PFSK-1 (cell line): ENCODE measurements around the gene RANBP17.

Experiments used
- POLR2AphosphoS5 ChIP-seq: IDR thresholded peaks from 2 replicates; pipeline ENCODE4 v1.6.1; 2012; ENCODE audit warnings: low read depth, mild to moderate bottlenecking, control low read depth, low read length, moderate library complexity
- SIN3A ChIP-seq: IDR thresholded peaks from 2 replicates; pipeline ENCODE4 v1.6.1; 2012; ENCODE audit warnings: mild to moderate bottlenecking, low read length, moderate library complexity, borderline replicate concordance; ENCODE audit not compliant: insufficient read depth

GRCh38 chr5:170986598-170986997 is 124.8 kb downstream of the RANBP17 start:
- TF ChIP-seq SIN3A (no peak), POLR2AphosphoS5 (no peak)
